WTC11 (cell line): Measurements from ENCODE around the gene TUBE1. TPM values are rescaled to one million over a fixed set of nuclear protein-coding genes. Genes with fewer than 3 reads are reported as not detected.

Experiments
- ATAC-seq: fragments of 200-7000 bp; cut with Tn5 transposase; 2 replicates; pipeline ENCODE4 v1.10.0; 2021; ENCODE audit warnings: mild to moderate bottlenecking, moderate library complexity
- CTCF ChIA-PET: fragments of 300-600 bp; sonication (Branson Sonifier 250); formaldehyde crosslinking; loops from one replicate; lab custom pipeline; 2021; ENCODE audit warnings: antibody characterized with exemption; lab: Charles Lee
- POLR2A ChIA-PET: fragments of 350-600 bp; sonication (Branson Sonifier 250); formaldehyde crosslinking; loops from one replicate; lab custom pipeline; 2021; ENCODE audit warnings: antibody characterized with exemption; lab: Charles Lee
- DNase-seq: peaks from one replicate; pipeline ENCODE4 v3.0.0; 2021; ENCODE audit warnings: low spot score
- H3K27ac Mint-ChIP-seq: 2 replicates; pipeline ENCODE4 v1.8.0; 2021; ENCODE audit warnings: mixed read lengths
- H3K27me3 Mint-ChIP-seq: 2 replicates; pipeline ENCODE4 v1.8.0; 2021; ENCODE audit warnings: low read depth, mild to moderate bottlenecking, moderate library complexity, mixed read lengths
- H3K36me3 Mint-ChIP-seq: 2 replicates; pipeline ENCODE4 v1.8.0; 2021; ENCODE audit warnings: mixed read lengths
- H3K4me1 Mint-ChIP-seq: 2 replicates; pipeline ENCODE4 v1.8.0; 2022; ENCODE audit warnings: mixed read lengths
- H3K4me3 Mint-ChIP-seq: 2 replicates; pipeline ENCODE4 v1.8.0; 2021; ENCODE audit warnings: mild to moderate bottlenecking, moderate library complexity, mixed read lengths
- H3K9me3 Mint-ChIP-seq: 2 replicates; pipeline ENCODE4 v1.8.0; 2021; ENCODE audit warnings: mixed read lengths
- AFF4 ChIP-seq: sonication (generic); formaldehyde crosslinking; IDR thresholded peaks from 2 replicates; pipeline ENCODE4 v1.8.1; 2023; ENCODE audit warnings: mild to moderate bottlenecking, missing genetic modification reagents, borderline replicate concordance
- ATF6 ChIP-seq: sonication (generic); formaldehyde crosslinking; IDR thresholded peaks from 2 replicates; pipeline ENCODE4 v1.8.1; 2023; ENCODE audit warnings: mild to moderate bottlenecking, missing genetic modification reagents
- CBFB ChIP-seq: sonication (generic); formaldehyde crosslinking; IDR thresholded peaks from 2 replicates; pipeline ENCODE4 v1.8.1; 2022; ENCODE audit warnings: mild to moderate bottlenecking, low read depth, missing genetic modification reagents
- E2F5 ChIP-seq: sonication (generic); formaldehyde crosslinking; IDR thresholded peaks from 2 replicates; pipeline ENCODE4 v1.8.1; 2022; ENCODE audit warnings: mild to moderate bottlenecking, moderate library complexity, missing genetic modification reagents
- ERG ChIP-seq: fragments of 250-450 bp; sonication (Bioruptor Pico); IDR thresholded peaks from 2 replicates; pipeline ENCODE4 v1.8.0; 2021; ENCODE audit warnings: mild to moderate bottlenecking
- FOXP1 ChIP-seq: sonication (generic); formaldehyde crosslinking; IDR thresholded peaks from 2 replicates; pipeline ENCODE4 v1.8.0; 2022; ENCODE audit warnings: missing genetic modification reagents, mild to moderate bottlenecking, moderate library complexity, borderline replicate concordance
- HMGXB4 ChIP-seq: sonication (generic); formaldehyde crosslinking; IDR thresholded peaks from 2 replicates; pipeline ENCODE4 v1.8.1; 2023; ENCODE audit warnings: mild to moderate bottlenecking, moderate library complexity, missing genetic modification reagents
- JAZF1 ChIP-seq: fragments of 250-450 bp; sonication (Bioruptor Pico); IDR thresholded peaks from 2 replicates; pipeline ENCODE4 v1.9.0; 2021; ENCODE audit warnings: moderate library complexity, mild to moderate bottlenecking, inconsistent platforms
- MAX ChIP-seq: sonication (generic); formaldehyde crosslinking; IDR thresholded peaks from 2 replicates; pipeline ENCODE4 v1.8.0; 2022; ENCODE audit warnings: mild to moderate bottlenecking, missing genetic modification reagents
- MLX ChIP-seq: sonication (generic); formaldehyde crosslinking; IDR thresholded peaks from 2 replicates; pipeline ENCODE4 v1.8.1; 2023; ENCODE audit warnings: mild to moderate bottlenecking, missing genetic modification reagents, moderate library complexity
- NFATC4 ChIP-seq: fragments of 250-450 bp; sonication (Bioruptor Pico); IDR thresholded peaks from 2 replicates; pipeline ENCODE4 v1.9.0; 2021; ENCODE audit warnings: mild to moderate bottlenecking
- NR2C2 ChIP-seq: sonication (generic); formaldehyde crosslinking; IDR thresholded peaks from 2 replicates; pipeline ENCODE4 v1.8.0; 2022; ENCODE audit warnings: mild to moderate bottlenecking, missing genetic modification reagents
- NR3C1 ChIP-seq: sonication (generic); formaldehyde crosslinking; conservative IDR thresholded peaks from 2 replicates; pipeline ENCODE4 v1.8.1; 2023; ENCODE audit warnings: low read depth, mild to moderate bottlenecking, missing genetic modification reagents
- PRRX2 ChIP-seq: fragments of 250-450 bp; sonication (Bioruptor Pico); IDR thresholded peaks from 2 replicates; pipeline ENCODE4 v1.8.0; 2021; ENCODE audit warnings: mild to moderate bottlenecking
- RORB ChIP-seq: fragments of 250-450 bp; sonication (Bioruptor Pico); IDR thresholded peaks from 2 replicates; pipeline ENCODE4 v1.9.0; 2021; ENCODE audit warnings: mild to moderate bottlenecking
- TCF7 ChIP-seq: sonication (generic); formaldehyde crosslinking; IDR thresholded peaks from 2 replicates; pipeline ENCODE4 v1.8.0; 2022; ENCODE audit warnings: mild to moderate bottlenecking, low read depth, missing genetic modification reagents, moderate library complexity
- ZBTB21 ChIP-seq: sonication (generic); formaldehyde crosslinking; IDR thresholded peaks from 2 replicates; pipeline ENCODE4 v1.8.1; 2023; ENCODE audit warnings: mild to moderate bottlenecking, missing genetic modification reagents, borderline replicate concordance
- ZSCAN18 ChIP-seq: fragments of 250-450 bp; sonication (Bioruptor Pico); IDR thresholded peaks from 2 replicates; pipeline ENCODE4 v2.1.2; 2022; ENCODE audit warnings: mild to moderate bottlenecking, moderate library complexity
- total RNA-seq: library from RNA; stranded (reverse); gene quantifications from 3 replicates; pipeline ENCODE4 v1.2.3, GENCODE V29; 2021

TUBE1 gene
- total RNA-seq, 1 experiment from 2014 or later, result 16.9 TPM

- TF ChIP-seq NFATC4 (CRISPR knock-in tag), result no peak
Observed at GRCh38 chr6:112036088-112036637, 51.1 kb downstream of the TUBE1 start (continued).

- Mint-ChIP-seq H3K9me3 (no peaks in the 10 kb centered on the region), H3K4me3 (no peak overlapping the region), H3K36me3 (no peaks in the 10 kb centered on the region), H3K4me1 (peaks cover 8% of the 10 kb centered on the region), H3K27me3 (no peaks in the 10 kb centered on the region; the same call in 1 of the 2 replicates), H3K27ac (no peak overlapping the region)
- ChIA-PET POLR2A (no interaction called here), CTCF (no interaction called here)
- ATAC-seq (no peak), DNase-seq (no peak)
- TF ChIP-seq ZSCAN18 (no peak), FOXP1 (CRISPR knock-in tag) (no peak), ZBTB21 (no peak), RORB (no peak)
Observed at GRCh38 chr6:112034616-112034995, 52.7 kb downstream of the TUBE1 start.

- CTCF ChIA-PET, result interaction anchor here (0.6 to 1.0 kb wide), 2 partner anchors 9 to 26 kb away, joined by 3 read pairs; no protein-coding TSS in a partner anchor
- H3K27ac Mint-ChIP-seq, result no peak overlapping the region
- H3K4me3 Mint-ChIP-seq, result no peak overlapping the region
- DNase-seq (no peak), ATAC-seq (peak; percentile 54)
- H3K27me3 Mint-ChIP-seq, result no peaks in the 10 kb centered on the region; the same call in 1 of the 2 replicates
- POLR2A ChIA-PET, result no interaction called here
- no peaks in the 10 kb centered on the region for H3K9me3 Mint-ChIP-seq
- peaks cover 8% of the 10 kb centered on the region for H3K4me1 Mint-ChIP-seq
- no peaks in the 10 kb centered on the region for H3K36me3 Mint-ChIP-seq
- TF ChIP-seq NR2C2 (CRISPR knock-in tag) (no peak), AFF4 (CRISPR knock-in tag) (no peak), TCF7 (no peak), HMGXB4 (CRISPR knock-in tag) (no peak), MAX (CRISPR knock-in tag) (no peak), CBFB (CRISPR knock-in tag) (no peak), PRRX2 (no peak), MLX (no peak), JAZF1 (CRISPR knock-in tag) (no peak), ERG (CRISPR knock-in tag) (no peak), NR3C1 (CRISPR knock-in tag) (no peak), E2F5 (CRISPR knock-in tag) (no peak), ATF6 (CRISPR knock-in tag) (no peak)
Observed at GRCh38 chr6:112033791-112034615, 53.3 kb downstream of the TUBE1 start.
